GM08714 (cell line): ENCODE results near the gene PLA1A.
"Not testable (repeated sequence)": the region's sequence is repeated elsewhere in the genome, so short reads cannot be mapped to it uniquely, and the experiment has no call there.

Experiments
- H3K4me3 ChIP-seq: fragments of 200-500 bp; sonication (Bioruptor generic); 2 replicates; pipeline ENCODE4 v1.5.1; 2014; ENCODE audit warnings: mild to moderate bottlenecking, low read length, inconsistent platforms
- ZNF274 ChIP-seq: IDR thresholded peaks from 2 replicates; pipeline ENCODE4 v1.6.1; 2012; ENCODE audit warnings: mild to moderate bottlenecking, low read depth, low read length

Gene PLA1A

GRCh38 chr3:119560160-119560559 is 37.5 kb upstream of the PLA1A start:
- TF ChIP-seq ZNF274, result no peak
- H3K4me3 ChIP-seq, result peak overlapping the region; percentile 52

GRCh38 chr3:119562307-119562961 is 35.3 kb upstream of the PLA1A start:
- TF ChIP-seq ZNF274, result no peak
- H3K4me3 ChIP-seq, result peak overlapping the region; percentile 23

- H3K4me3 ChIP-seq, result not testable (repeated sequence)
Observed at GRCh38 chr3:119563334-119563733, 34.4 kb upstream of the PLA1A start.

- H3K4me3 ChIP-seq, result no peak overlapping the region
- TF ChIP-seq ZNF274, result no peak
Observed at GRCh38 chr3:119569156-119569555, 28.5 kb upstream of the PLA1A start.

- no peak for TF ChIP-seq ZNF274
- H3K4me3 ChIP-seq, result peak overlapping the region; percentile 29; the same call in 1 of the 2 replicates
Observed at GRCh38 chr3:119570229-119570628, 27.5 kb upstream of the PLA1A start.

GRCh38 chr3:119571230-119571629 is 26.5 kb upstream of the PLA1A start:
- no peak for TF ChIP-seq ZNF274
- no peak overlapping the region for H3K4me3 ChIP-seq

- no peak for TF ChIP-seq ZNF274
Observed at GRCh38 chr3:119571688-119572087, 26.0 kb upstream of the PLA1A start.

GRCh38 chr3:119575507-119575906 is 22.2 kb upstream of the PLA1A start:
- no peak for TF ChIP-seq ZNF274
- no peak overlapping the region for H3K4me3 ChIP-seq

More at GRCh38 chr3:119571688-119572087, 26.0 kb upstream of the PLA1A start:
- H3K4me3 ChIP-seq, result no peak overlapping the region

- H3K4me3 ChIP-seq, result peak within 1 kb of the TSS; percentile 71; the same call in 1 of the 2 replicates
- TF ChIP-seq ZNF274, result no peak
Observed at GRCh38 chr3:119579366-119580066, 18.2 kb upstream of the PLA1A start, which contains the start of gene ADPRH. TSS of gene ADPRH (plus strand) at chr3:119579492. CDS start at chr3:119582170, 2,678 bp downstream.

GRCh38 chr3:119580067-119580760 is 17.5 kb upstream of the PLA1A start:
- no peak for TF ChIP-seq ZNF274
- peak overlapping the region; percentile 71; the same call in 1 of the 2 replicates for H3K4me3 ChIP-seq

GRCh38 chr3:119582178-119582577 is 15.5 kb upstream of the PLA1A start:
- H3K4me3 ChIP-seq, result no peak overlapping the region
- no peak for TF ChIP-seq ZNF274

- no peak overlapping the region for H3K4me3 ChIP-seq
- no peak for TF ChIP-seq ZNF274
Observed at GRCh38 chr3:119585208-119585607, 12.5 kb upstream of the PLA1A start.

GRCh38 chr3:119585856-119586570 is 11.7 kb upstream of the PLA1A start:
- H3K4me3 ChIP-seq, result no peak overlapping the region
- no peak for TF ChIP-seq ZNF274

GRCh38 chr3:119586733-119587172 is 10.9 kb upstream of the PLA1A start:
- no peak overlapping the region for H3K4me3 ChIP-seq
- TF ChIP-seq ZNF274, result no peak
